ENCODE data around the gene CDH23.

Gene CDH23

DNA sequence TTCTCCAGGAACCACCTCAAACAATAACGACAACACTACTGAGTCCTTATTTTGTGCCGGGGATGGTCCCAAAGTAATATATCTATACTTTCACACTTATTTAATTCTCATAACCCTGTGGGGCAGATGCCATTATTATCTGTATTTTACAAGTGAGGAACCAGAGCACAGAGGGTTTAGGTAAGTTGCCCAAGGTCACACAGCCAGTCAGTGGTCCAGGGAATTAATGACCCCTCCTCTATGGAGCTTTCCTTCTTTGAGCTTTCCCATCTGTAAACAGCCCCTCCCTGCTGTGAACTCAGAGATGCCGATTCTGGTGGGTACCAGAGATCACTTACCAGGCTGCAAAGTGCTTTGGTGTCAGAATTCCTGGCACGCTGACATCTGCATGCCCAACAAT, 217.2 kb downstream of the CDH23 start:
- Histone ChIP-seq H3K9me3 (no peaks in the 10 kb centered on the region), H3K4me1 (no peaks in the 10 kb centered on the region), H3K4me3 (no peak overlapping the region), H3K36me3 (replicated peaks) (no peaks in the 10 kb centered on the region), H3K27me3 (ENCODE audit: low read depth) (peaks cover 6% of the 10 kb centered on the region; the same call in 1 of the 2 replicates)
- DNase-seq (ENCODE audit: low spot score in 2 of 2), result no peak
- in situ Hi-C loops (cut with MboI; ENCODE audit: low sequenced_read_pairs), result no loop called here

DNA sequence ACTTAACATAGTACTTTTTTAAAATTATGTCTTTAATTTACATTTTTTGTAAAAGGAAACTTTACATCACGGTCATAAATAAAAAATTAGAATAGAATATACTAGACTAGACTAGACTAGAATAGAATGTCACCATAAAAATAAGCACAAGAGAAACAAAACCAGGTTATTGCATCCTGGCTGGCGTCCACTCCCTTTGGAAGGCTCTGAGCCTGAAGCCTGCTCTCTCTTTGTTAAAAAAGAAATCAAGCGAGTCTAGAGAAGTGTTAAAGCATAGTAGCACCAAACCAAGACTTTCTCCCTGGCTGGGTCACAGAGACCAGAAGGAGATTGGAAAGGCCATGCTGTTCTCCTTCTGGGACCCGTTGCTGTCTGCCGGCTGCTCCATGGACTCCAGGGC, 218.2 kb downstream of the CDH23 start:
- in situ Hi-C loops (cut with MboI; ENCODE audit: low sequenced_read_pairs), result no loop called here
- Histone ChIP-seq H3K4me3 (no peak overlapping the region), H3K9me3 (no peaks in the 10 kb centered on the region), H3K4me1 (no peaks in the 10 kb centered on the region), H3K36me3 (replicated peaks) (no peaks in the 10 kb centered on the region), H3K27me3 (ENCODE audit: low read depth) (peaks cover 6% of the 10 kb centered on the region; the same call in 1 of the 2 replicates)
- no peak for DNase-seq (ENCODE audit: low spot score in 2 of 2)

DNA sequence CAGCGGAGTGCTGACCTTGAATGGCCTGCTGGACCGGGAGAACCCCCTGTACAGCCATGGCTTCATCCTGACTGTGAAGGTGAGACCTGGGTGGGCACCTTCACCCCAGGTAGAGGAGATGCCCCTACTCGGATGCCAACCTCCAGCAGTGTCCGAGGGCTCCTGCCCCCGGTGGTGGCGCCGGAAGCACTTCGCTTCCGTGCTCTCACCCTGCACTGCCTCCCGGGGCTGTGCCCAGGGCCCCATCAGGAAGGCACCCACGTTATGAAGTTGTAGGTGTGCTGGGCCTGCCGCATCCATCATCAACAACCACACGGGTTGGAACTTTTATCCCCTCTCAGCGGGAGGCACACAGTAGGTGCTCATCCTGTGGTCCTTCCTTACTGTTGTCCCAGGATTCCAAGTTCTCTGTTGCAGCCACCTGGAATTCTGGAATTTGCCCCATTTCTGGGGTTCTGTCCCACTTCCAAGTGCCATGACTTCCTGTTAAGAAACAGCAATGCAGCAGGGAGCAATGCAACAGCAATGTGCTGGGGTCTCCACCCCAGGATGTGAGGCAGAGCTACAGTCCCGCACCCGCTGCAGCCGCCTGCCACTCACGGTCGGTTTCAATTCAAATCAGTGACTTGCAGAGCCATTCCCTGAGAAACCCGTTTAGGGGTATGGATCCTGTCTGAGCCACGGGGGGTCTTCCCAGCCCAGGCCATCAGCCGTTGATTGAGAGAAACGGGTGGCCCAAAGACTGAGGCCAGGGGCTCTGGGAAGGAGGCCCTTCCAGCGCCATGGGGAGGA, 219.0 kb downstream of the CDH23 start:
- DNase-seq (ENCODE audit: low spot score in 2 of 2), result no peak
- Histone ChIP-seq H3K4me1 (no peaks in the 10 kb centered on the region), H3K27me3 (ENCODE audit: low read depth) (peaks cover 6% of the 10 kb centered on the region; the same call in 1 of the 2 replicates), H3K9me3 (no peaks in the 10 kb centered on the region), H3K36me3 (replicated peaks) (no peaks in the 10 kb centered on the region), H3K4me3 (no peak overlapping the region)
- in situ Hi-C loops (cut with MboI; ENCODE audit: low sequenced_read_pairs), result no loop called here

DNA sequence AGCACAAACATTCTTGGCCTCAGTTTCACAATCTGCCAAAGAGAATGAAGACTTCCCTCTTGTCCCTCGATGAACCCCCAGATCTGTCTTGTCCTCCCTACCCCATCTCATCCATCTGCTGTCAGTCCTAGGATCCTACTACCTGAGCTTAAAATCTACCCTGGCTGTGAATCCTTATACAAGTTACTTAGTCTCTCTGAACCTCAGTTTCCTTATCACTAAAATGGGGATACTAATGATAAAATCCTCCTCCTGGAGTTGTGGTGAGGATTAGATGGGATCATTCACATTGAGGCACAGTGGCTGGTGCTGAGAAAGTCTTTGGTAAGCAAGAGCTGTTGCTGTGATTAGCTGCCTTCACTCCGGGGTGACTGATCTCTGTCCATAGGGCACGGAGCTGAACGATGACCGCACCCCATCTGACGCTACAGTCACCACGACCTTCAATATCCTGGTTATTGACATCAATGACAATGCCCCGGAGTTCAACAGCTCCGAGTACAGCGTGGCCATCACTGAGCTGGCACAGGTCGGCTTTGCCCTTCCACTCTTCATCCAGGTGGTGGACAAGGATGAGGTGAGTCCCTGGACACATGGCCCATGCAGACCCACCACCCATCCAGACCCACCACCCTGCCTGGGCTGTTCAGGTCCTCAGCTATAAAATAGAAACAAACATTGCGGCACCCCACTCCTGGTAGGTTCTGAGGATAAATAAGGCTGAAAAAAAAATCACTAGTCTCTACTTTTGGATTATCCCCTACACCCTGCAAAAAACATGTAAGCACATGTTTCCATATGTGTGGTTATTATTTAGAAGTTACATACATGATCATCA, 220.3 kb downstream of the CDH23 start:
- no peaks in the 10 kb centered on the region for H3K27me3 ChIP-seq (ENCODE audit: low read depth)
- DNase-seq (ENCODE audit: low spot score in 2 of 2), result no peak
- H3K36me3 ChIP-seq (replicated peaks), result no peaks in the 10 kb centered on the region
- H3K4me3 ChIP-seq, result no peak overlapping the region
- H3K9me3 ChIP-seq, result no peaks in the 10 kb centered on the region
- peaks cover 1% of the 10 kb centered on the region for H3K4me1 ChIP-seq
- in situ Hi-C loops (cut with MboI; ENCODE audit: low sequenced_read_pairs), result no loop called here

DNA sequence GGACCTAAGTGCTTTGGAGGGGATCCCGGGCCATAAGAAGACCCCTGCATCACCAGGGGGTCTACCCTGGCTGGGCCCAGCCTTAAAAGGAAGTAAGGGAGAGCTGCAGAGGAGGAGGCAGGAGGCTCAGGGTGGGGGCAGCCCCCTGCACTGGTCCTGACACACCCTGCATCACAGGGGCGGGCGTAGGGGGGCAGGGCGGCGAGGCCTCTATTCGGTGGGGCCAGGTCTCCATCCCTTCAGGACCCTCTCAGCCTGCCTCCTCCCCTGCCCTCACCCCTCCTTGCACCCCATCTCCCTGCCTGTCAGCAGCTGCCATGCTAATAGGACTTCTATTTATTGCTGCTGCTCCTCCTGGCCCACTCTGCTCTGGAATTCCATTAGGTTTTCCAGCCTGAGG, 221.5 kb downstream of the CDH23 start:
- H3K27me3 ChIP-seq (ENCODE audit: low read depth), result no peaks in the 10 kb centered on the region
- no peaks in the 10 kb centered on the region for H3K36me3 ChIP-seq (replicated peaks)
- H3K9me3 ChIP-seq, result no peaks in the 10 kb centered on the region
- in situ Hi-C loops (cut with MboI; ENCODE audit: low sequenced_read_pairs), result no loop called here
- no peak overlapping the region for H3K4me3 ChIP-seq
- peaks cover 5% of the 10 kb centered on the region for H3K4me1 ChIP-seq
- DNase-seq (ENCODE audit: low spot score in 2 of 2), result no peak

DNA sequence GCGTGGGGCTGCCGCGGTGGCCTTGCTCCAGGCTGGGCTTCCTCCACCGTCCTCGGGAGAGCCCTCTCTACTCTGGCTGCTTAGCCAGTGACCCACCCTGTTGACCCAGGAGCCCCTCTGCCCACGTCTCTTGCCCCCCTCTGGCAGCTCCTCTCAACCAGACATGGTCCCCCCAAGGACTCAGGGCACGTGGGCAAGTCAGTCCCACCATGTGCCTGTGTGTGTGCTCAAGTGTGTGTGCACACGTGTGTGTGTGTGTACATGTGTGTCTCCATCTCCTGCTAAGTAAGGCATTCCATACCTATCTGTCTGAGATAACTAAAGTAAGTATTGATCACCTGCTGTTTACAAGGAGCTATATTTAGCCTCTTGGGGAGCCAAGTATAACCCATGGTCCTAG, 221.9 kb downstream of the CDH23 start:
- no peak overlapping the region for H3K4me3 ChIP-seq
- no peaks in the 10 kb centered on the region for H3K27me3 ChIP-seq (ENCODE audit: low read depth)
- in situ Hi-C loops (cut with MboI; ENCODE audit: low sequenced_read_pairs), result no loop called here
- H3K9me3 ChIP-seq, result no peaks in the 10 kb centered on the region
- H3K4me1 ChIP-seq, result peaks cover 5% of the 10 kb centered on the region
- no peak for DNase-seq (ENCODE audit: low spot score in 2 of 2)
- no peaks in the 10 kb centered on the region for H3K36me3 ChIP-seq (replicated peaks)

DNA sequence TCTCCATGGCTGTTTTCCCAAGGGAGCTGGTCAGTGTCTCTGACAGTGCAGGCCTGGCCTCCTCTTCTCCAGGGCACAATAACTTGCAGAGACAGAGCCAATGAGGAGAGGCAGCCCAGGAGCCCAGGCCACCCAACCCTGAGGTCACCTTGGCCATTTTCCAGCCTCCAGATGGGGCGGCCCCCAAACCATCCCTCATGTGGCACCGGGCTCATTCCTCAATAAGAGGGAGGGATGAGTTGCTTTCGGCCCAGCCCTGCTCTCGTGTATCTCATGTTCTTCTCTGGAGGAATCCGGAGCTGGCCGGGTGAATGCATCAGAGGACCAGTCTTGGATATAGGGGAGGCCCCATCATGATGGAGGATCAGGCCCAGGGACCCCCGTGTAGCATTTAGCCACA, 223.9 kb downstream of the CDH23 start:
- H3K27me3 ChIP-seq (ENCODE audit: low read depth), result no peaks in the 10 kb centered on the region
- no peaks in the 10 kb centered on the region for H3K36me3 ChIP-seq (replicated peaks)
- no peak overlapping the region for H3K4me3 ChIP-seq
- no peak for DNase-seq (ENCODE audit: low spot score in 2 of 2)
- peaks cover 5% of the 10 kb centered on the region for H3K4me1 ChIP-seq
- in situ Hi-C loops (cut with MboI; ENCODE audit: low sequenced_read_pairs), result no loop called here
- no peaks in the 10 kb centered on the region for H3K9me3 ChIP-seq

DNA sequence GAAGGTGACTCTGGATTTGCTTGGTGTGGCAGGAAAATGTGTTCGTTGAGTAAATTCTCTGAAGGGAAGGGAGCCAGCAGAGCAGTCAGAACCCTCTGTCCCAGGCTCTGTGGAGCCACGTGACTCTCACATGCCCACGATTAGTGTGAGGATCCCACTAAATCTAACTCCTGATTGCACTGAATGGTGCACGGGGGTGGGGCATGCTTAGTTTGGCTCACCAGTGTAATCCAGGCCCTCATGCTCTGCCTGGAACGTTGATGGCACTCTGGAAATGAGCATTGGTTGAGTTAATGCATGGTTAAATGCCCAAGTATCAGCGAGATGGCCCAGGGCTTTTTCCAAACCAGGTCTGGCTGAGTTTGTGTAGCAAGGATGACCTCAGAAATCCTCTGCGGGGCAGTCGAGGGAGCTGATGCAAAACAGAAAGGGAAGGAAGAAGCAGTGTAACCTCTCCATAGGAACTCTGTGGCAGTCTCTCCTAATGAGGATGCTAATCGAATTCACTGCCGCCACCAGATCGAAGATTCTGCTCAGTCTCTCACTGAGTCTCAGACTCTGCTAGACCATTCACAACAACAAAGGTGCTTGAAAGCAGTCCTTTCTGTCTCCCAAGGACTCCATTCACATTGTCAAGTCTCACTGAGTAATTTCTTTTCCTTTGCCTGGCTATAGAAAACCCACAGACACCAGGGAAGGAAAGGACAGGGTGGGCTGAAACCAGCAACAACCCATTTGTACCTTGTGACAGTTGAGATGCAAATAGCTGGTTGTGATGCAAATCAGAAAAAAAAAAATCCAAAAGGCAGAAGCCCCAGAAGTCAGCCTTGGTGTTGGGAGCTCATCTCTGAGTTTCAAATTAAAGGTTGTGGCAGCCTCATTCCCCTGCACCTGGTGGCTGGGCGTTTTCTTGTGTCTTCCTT, 224.8 kb downstream of the CDH23 start:
- peaks cover 5% of the 10 kb centered on the region for H3K4me1 ChIP-seq
- H3K9me3 ChIP-seq, result no peaks in the 10 kb centered on the region

DNA sequence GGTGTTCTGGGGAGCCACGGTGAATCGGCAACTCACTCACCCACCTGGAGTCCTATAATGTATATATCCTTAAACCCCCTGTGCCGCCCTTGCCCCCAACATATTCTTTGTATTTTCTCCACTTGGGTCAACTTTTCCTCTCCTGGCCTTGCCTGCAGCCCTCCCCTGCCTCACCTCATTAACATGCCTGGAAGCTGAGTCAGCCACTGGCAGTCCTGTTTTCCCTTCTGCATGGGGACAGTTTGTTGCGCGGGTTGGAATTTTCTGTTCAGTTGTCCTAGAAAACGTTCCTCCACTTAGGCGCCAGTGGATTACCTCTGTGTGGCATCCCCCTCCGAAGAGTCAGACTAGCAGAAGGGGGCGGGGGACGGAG, 225.4 kb downstream of the CDH23 start:
- Histone ChIP-seq H3K4me1 (peaks cover 5% of the 10 kb centered on the region), H3K27me3 (ENCODE audit: low read depth) (no peaks in the 10 kb centered on the region), H3K4me3 (no peak overlapping the region), H3K36me3 (replicated peaks) (no peaks in the 10 kb centered on the region), H3K9me3 (no peaks in the 10 kb centered on the region)
- in situ Hi-C loops (cut with MboI; ENCODE audit: low sequenced_read_pairs), result no loop called here
- peak in 1 of 2 experiments; percentile 34 for DNase-seq (ENCODE audit: low spot score in 2 of 2)

More for the DNA sequence above, 224.8 kb downstream of the CDH23 start:
- H3K4me3 ChIP-seq, result no peak overlapping the region
- H3K27me3 ChIP-seq (ENCODE audit: low read depth), result no peaks in the 10 kb centered on the region
- DNase-seq (ENCODE audit: low spot score in 2 of 2), result no peak
- no peaks in the 10 kb centered on the region for H3K36me3 ChIP-seq (replicated peaks)
- in situ Hi-C loops (cut with MboI; ENCODE audit: low sequenced_read_pairs), result no loop called here

DNA sequence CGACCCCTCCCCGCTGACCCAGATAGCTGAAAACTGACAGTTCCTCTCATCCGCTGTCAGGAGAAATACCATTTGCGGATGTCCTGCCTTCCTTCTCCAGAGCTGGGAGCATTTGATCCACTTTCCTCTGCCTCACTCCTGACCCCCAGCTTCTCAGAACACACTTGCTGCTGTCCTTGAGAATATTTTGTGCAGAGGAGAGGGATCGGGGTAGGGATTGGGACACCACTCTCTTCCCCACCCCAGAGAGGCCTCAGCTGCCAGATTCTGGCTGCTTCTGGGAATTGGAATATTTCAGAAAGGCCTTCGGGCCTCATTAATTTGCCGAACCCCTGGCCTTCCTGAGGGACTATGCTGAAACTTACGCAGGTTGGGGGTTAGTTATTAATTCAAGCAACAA, 225.9 kb downstream of the CDH23 start:
- DNase-seq (ENCODE audit: low spot score in 2 of 2), result no peak
- H3K4me1 ChIP-seq, result peaks cover 5% of the 10 kb centered on the region
- in situ Hi-C loops (cut with MboI; ENCODE audit: low sequenced_read_pairs), result no loop called here
- H3K9me3 ChIP-seq, result no peaks in the 10 kb centered on the region
- no peaks in the 10 kb centered on the region for H3K27me3 ChIP-seq (ENCODE audit: low read depth)
- H3K36me3 ChIP-seq (replicated peaks), result no peaks in the 10 kb centered on the region
- no peak overlapping the region for H3K4me3 ChIP-seq

DNA sequence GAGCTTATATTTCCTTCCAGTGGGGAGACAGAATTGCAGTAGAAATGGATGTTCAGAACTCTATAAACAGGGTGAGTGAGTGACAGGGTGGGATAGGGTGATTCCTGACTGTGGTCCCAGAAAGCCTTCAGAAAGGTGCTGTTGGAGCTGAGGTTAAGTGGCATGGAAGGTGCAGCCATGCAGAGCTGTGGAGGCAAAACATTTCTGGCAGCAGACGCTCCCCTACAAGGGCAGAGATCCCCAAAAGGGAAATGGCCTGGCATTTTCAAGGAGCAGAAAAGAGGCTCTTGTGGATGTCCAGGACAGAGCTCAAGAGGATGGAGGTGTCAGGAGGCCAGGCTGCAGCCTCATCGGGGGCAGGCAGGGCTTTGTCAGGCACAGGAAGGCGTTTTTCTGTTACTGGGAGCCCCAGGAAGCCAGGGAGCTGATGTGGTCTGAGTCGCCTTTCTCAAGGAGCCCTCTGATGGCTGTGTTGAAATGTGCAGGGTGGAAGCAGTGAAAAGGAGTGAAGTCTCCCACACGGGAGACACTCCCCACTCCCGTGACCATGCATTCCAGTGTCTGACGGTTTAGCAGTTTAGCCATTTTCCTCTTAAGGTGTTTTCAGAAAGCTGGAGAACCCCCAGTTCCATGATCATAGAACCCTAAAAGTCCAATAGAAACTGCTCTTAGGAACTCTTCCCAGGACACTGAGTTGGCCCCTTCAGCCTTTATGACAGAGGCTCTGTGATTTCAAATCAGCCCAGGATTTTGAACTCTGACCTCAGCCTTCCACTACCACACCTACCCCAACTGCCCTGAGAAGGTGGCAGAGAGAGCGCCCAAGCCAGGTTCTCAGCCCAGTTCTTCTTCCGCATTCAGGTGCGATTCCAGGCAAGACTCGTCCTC, 226.6 kb downstream of the CDH23 start:
- no peaks in the 10 kb centered on the region for H3K36me3 ChIP-seq (replicated peaks)
- H3K27me3 ChIP-seq (ENCODE audit: low read depth), result no peaks in the 10 kb centered on the region
- H3K4me3 ChIP-seq, result no peak overlapping the region
- H3K9me3 ChIP-seq, result no peaks in the 10 kb centered on the region
- in situ Hi-C loops (cut with MboI; ENCODE audit: low sequenced_read_pairs), result no loop called here
- DNase-seq (ENCODE audit: low spot score in 2 of 2), result peak in 1 of 2 experiments; percentile 28
- peaks cover 5% of the 10 kb centered on the region for H3K4me1 ChIP-seq

DNA sequence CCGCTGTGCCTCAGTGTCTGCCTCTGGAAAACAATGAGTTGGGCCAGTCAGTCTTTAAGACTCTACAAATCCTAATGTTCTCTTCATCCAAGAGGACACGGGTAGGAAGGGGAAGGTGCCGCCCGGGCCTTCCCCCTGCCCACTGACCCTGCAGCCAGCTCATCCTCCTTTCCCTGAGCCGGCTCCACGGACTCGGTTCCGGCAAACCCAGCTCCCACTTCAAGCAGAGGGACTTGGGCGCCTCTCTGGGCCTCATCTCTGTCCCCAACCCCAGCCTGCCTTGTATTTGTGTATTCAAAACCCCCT, 227.2 kb downstream of the CDH23 start:
- no peak for DNase-seq (ENCODE audit: low spot score in 2 of 2)
- no peaks in the 10 kb centered on the region for H3K9me3 ChIP-seq
- in situ Hi-C loops (cut with MboI; ENCODE audit: low sequenced_read_pairs), result no loop called here
- H3K4me3 ChIP-seq, result no peak overlapping the region
- peaks cover 5% of the 10 kb centered on the region for H3K4me1 ChIP-seq
- no peaks in the 10 kb centered on the region for H3K27me3 ChIP-seq (ENCODE audit: low read depth)
- H3K36me3 ChIP-seq (replicated peaks), result no peaks in the 10 kb centered on the region

All from HAP-1 (cell line).